ENCODE data around the gene CIRBP. TPM values are rescaled to one million over a fixed set of nuclear protein-coding genes. Genes with fewer than 3 reads are reported as not detected.
A peak's percentile ranks its signal among the peaks of the same experiment; 100 is the strongest.

Gene CIRBP
- total RNA-seq, 2 donors from 2014 or later = 163 to 179 TPM

DNA sequence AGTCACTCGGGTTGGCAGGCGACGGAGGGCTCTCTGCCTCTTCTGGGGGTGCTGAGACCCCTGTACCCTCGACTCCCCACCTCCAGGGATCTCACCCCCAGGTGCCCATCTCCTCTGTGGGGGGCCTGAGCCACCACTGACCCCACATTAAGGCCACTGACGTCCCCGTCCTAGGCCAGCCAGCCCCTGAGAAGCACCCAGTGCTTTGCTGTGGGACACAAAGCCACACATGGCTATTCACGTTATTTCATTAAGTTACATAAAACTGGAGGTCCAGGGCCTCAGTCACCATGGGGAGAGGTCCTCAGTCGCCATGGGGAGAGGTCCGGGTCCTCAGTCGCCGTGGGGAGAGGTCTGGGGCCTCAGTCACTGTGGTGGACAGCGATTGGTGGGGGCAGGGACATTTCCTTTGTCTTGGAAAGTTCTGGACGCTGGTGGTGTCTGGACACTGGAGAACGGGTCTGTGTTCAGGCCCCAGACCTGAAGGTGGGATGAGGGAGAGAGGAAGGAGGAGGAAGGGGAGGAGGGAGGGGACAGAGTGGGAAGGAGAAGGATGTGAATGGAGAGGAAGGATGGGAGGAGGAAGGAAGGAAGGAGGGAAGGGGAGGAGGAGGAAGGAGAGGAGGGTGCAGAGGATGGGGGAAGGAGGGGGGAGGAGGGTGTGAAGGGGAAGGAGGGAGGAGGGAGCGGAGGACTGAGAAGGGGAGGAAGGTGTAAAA is 12.6 kb downstream of the CIRBP start:
- Histone ChIP-seq H3K36me3 (no peaks in the 10 kb centered on the region), H3K27ac (no peak overlapping the region), H3K4me3 (no peak overlapping the region), H3K27me3 (peaks cover 8% of the 10 kb centered on the region), H3K9ac (ENCODE audit: low read depth in 2 of 2, low read length in 2 of 2) (no peak overlapping the region), H3K4me1 (peaks cover 12% of the 10 kb centered on the region), H3K9me3 (no peaks in the 10 kb centered on the region)
- no peak for DNase-seq
- intact Hi-C loops (cut with DNase I) = loop anchor here (5.0 to 10.0 kb wide), 3 partner anchors 76 to 233 kb away; partner anchors contain the start of genes ADAMTSL5 and NDUFS7
- TF ChIP-seq, protein P1, sequence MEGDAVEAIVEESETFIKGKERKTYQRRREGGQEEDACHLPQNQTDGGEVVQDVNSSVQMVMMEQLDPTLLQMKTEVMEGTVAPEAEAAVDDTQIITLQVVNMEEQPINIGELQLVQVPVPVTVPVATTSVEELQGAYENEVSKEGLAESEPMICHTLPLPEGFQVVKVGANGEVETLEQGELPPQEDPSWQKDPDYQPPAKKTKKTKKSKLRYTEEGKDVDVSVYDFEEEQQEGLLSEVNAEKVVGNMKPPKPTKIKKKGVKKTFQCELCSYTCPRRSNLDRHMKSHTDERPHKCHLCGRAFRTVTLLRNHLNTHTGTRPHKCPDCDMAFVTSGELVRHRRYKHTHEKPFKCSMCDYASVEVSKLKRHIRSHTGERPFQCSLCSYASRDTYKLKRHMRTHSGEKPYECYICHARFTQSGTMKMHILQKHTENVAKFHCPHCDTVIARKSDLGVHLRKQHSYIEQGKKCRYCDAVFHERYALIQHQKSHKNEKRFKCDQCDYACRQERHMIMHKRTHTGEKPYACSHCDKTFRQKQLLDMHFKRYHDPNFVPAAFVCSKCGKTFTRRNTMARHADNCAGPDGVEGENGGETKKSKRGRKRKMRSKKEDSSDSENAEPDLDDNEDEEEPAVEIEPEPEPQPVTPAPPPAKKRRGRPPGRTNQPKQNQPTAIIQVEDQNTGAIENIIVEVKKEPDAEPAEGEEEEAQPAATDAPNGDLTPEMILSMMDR (IDR thresholded peaks at IDR 0.05) = no peak

DNA sequence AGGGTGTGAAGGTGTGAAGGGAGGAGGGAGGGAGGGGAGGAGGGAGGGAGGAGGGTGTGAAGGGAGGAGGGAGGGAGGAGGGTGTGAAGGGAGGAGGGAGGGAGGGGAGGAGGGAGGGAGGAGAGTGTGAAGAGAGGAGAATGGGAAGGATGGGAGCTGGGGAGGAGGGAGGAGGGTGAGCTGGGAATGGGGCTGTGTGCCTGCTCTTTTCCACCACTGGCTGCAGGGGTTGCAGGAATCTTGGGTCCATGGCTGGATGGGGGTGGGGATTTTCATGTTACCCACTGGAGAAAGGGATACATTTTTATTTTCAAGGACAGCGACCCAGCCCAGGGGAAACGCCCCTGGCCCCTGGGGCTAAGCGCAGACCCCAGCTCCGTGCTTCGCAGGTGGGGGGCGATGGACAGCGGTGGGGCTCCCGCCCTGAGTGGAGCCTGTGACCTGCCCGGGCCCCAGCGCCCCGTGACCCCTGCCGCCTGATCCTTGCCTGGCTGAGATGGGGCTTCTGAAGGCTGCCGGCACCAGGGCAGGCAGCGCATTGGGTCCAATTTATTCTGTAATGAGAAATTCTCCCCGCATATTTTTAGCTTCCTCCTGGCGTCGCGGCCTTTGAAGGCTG is 13.6 kb downstream of the CIRBP start:
- intact Hi-C loops (cut with DNase I) = loop anchor here (5.0 to 10.0 kb wide), 3 partner anchors 75 to 232 kb away; partner anchors contain the start of genes ADAMTSL5 and NDUFS7
- TF ChIP-seq, protein P1 (IDR thresholded peaks at IDR 0.05) = no peak
- Histone ChIP-seq H3K9me3 (no peaks in the 10 kb centered on the region), H3K27me3 (peaks cover 13% of the 10 kb centered on the region), H3K36me3 (no peaks in the 10 kb centered on the region), H3K9ac (ENCODE audit: low read depth in 2 of 2, low read length in 2 of 2) (peak overlapping the region; percentile 37 to 89), H3K4me3 (peak overlapping the region; percentile 16), H3K27ac (peak overlapping the region; percentile 91), H3K4me1 (peaks cover 8% of the 10 kb centered on the region)
- peak; percentile 48 for DNase-seq

DNA sequence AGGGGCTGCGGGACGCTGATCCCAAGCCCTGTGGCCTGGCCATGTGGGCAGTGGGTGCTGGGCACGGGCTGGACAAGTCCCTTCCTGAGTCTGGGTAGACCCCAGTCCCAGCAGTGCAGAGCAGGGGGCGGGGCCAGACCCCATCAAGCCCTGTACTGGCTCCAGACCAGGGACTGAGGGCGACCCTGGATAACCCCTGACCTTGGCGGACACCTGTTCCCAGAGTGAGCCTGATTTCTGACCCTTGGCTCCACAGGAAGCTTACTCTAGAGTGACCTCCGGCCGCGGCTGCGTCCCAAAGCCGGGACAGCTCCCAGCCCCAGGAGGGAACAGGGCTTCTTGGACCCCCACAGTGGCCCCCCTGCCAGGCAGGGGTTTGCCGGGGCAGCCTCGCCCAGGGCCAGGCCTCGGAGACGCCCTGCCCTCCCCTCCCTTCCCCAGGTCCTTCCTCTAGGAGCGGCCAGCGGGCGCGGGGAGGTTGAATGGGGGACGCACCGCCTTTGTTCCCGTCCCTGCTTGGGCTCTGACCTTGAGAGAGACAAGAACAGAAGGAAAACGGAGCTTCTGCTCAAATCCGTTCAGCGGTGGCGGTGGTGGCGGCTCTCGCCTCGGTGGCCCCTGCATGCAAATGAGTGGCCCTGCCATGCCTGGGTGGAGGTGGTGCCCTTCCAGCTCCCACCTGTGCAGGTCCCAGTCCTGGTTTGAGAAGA is 14.2 kb downstream of the CIRBP start:
- Histone ChIP-seq H3K4me3 (peak overlapping the region; percentile 16), H3K27me3 (peaks cover 17% of the 10 kb centered on the region), H3K9me3 (no peaks in the 10 kb centered on the region), H3K36me3 (no peaks in the 10 kb centered on the region), H3K27ac (peak overlapping the region; percentile 91), H3K9ac (ENCODE audit: low read depth in 2 of 2, low read length in 2 of 2) (peak overlapping the region; percentile 37 to 89), H3K4me1 (peaks cover 8% of the 10 kb centered on the region)
- TF ChIP-seq, protein P1 (IDR thresholded peaks at IDR 0.05) = no peak
- intact Hi-C loops (cut with DNase I) = loop anchor here (5.0 to 10.0 kb wide), 3 partner anchors 74 to 231 kb away; partner anchors contain the start of genes ADAMTSL5 and NDUFS7
- peak; percentile 56 for DNase-seq

DNA sequence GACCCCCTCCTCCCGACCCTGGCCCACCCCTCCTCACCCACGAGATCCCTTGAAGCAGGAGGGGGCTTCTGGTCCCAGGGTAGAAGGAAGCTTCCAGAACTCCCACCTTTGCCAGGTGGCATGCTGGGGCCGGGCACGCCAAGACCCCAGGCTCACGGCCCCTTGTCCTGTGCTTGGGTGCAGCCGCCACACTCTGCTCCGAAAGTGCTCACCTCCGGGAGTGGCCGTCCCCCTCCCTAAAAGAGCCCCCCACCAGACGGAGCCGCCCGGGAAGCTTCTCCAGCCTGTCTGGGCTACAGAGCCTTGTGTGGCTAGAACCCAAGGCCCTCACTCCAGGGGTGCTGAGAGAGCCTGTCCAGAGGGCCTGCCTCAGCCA is 14.8 kb downstream of the CIRBP start:
- peak overlapping the region; percentile 37 to 89 for H3K9ac ChIP-seq (ENCODE audit: low read depth in 2 of 2, low read length in 2 of 2)
- no peak for DNase-seq
- TF ChIP-seq, protein P1 (IDR thresholded peaks at IDR 0.05) = no peak
- peaks cover 8% of the 10 kb centered on the region for H3K4me1 ChIP-seq
- H3K27me3 ChIP-seq = peaks cover 17% of the 10 kb centered on the region
- no peaks in the 10 kb centered on the region for H3K36me3 ChIP-seq
- intact Hi-C loops (cut with DNase I) = loop anchor here (5.0 to 10.0 kb wide), 3 partner anchors 73 to 231 kb away; partner anchors contain the start of genes ADAMTSL5 and NDUFS7
- H3K27ac ChIP-seq = peak overlapping the region; percentile 91
- H3K9me3 ChIP-seq = no peaks in the 10 kb centered on the region
- peak overlapping the region; percentile 16 for H3K4me3 ChIP-seq

DNA sequence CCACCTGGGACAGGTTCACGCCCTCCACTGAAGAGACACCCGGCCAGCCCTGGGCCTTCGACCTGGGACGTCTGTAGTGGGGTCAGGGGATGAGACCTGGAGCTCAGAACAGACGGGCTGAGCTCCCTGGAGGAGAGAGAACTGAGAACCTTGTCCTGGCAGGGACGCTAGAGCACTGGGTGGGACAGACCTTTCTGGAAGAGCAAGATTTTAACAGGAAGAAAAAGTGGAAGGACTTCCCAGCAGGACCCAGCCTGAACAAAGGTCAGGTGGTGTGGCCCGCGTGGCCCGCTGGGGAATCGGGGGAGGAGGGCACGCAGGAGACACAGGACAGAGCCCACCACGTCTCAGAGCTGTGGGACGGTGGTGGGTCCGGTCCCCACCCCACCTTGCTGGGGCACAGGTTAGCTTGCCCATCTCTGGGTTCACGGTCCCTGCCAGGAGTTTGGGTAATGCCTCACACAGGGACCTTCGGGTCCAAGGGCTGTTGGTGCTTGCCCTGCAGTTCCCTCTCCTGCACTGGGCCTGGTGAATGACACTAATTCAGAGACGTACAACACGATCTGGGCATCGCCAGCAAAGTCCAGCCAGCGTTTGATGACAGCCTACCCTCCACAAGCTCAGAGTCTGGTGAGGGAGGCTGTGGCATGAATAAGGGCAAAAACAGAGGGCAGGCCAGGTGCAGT is 15.3 kb downstream of the CIRBP start:
- intact Hi-C loops (cut with DNase I) = loop anchor here (5.0 to 10.0 kb wide), 3 partner anchors 73 to 230 kb away; partner anchors contain the start of genes ADAMTSL5 and NDUFS7
- H3K4me1 ChIP-seq = peaks cover 8% of the 10 kb centered on the region
- TF ChIP-seq, protein P1 (IDR thresholded peaks at IDR 0.05) = no peak
- H3K36me3 ChIP-seq = no peaks in the 10 kb centered on the region
- peak overlapping the region; percentile 91 for H3K27ac ChIP-seq
- DNase-seq = peak; percentile 88
- H3K4me3 ChIP-seq = peak overlapping the region; percentile 16
- H3K9me3 ChIP-seq = no peaks in the 10 kb centered on the region
- peak overlapping the region; percentile 37 to 89 for H3K9ac ChIP-seq (ENCODE audit: low read depth in 2 of 2, low read length in 2 of 2)
- peaks cover 17% of the 10 kb centered on the region for H3K27me3 ChIP-seq

Measured in colonic mucosa (tissue), 4 donors.